NCI-H446 (cell line): ENCODE results near the gene EPB41L3.
"Not testable (repeated sequence)": the region's sequence is repeated elsewhere in the genome, so short reads cannot be mapped to it uniquely, and the experiment has no call there.

Experiments used
- DNase-seq, 2 experiments: peaks; one replicate each; lab custom pipeline; 2025; lab: John Stamatoyannopoulos, UW

EPB41L3 gene

DNA sequence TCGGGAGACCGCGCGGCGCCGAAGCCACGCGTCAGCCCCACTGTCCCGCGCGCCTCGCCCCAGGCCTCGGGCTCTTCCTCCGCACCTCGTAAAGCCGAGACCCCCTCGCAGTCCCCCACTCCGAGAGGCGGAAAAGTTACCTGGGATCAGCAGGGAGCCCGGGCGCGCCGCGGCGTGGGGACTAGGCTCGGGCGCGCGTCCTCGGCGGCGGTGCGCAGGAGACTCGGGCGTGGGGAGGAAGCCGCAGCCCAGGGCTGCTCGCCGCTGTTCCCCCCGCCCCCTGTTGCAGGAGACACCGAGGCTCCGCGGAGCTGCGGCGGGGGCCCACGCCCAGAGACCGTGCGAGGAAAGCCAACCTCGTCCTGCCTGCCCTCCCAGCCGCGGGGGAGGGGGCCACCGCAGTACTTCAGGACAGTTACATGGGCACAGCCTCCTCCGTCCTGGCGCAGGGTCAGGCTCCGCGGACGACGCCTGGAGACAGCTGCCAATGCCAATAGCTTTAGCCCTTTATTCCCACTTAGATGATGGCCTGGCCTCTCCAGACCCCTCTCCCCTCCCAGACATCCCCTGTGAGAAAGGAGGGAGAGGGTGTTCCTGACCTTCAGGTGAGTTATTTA, at the start of gene EPB41L3:
TSS of gene EPB41L3 (minus strand) at position 225 of the 617 bp plus-strand sequence. CDS start 54,814 bp downstream, outside the sequence.
- DNase-seq = no peak

DNA sequence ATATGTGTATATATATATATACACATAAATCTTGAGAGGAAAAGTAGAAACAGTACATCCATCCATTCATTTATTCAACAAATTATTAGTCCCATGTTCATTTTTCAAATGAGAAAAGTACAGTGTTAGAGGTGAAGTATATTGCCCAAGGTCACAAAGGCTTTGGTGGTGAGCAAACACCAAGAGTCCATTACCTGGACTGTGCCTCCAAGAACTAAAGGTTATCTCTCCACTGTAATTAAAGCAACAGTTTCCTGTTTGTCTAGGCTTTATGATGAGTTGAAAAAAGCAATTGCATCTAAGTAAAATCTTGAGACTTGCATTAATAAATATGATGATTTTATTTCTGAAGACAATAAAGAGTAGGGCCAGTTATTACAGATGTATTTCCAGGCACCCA, 44.7 kb upstream of the EPB41L3 start:
- no peak for DNase-seq

GRCh38 chr18:5585653-5586052, 41.9 kb upstream of the EPB41L3 start:
- no peak for DNase-seq

GRCh38 chr18:5584746-5585417, 41.1 kb upstream of the EPB41L3 start:
- DNase-seq = no peak

GRCh38 chr18:5582849-5583681, 39.3 kb upstream of the EPB41L3 start:
- DNase-seq = no peak

DNA sequence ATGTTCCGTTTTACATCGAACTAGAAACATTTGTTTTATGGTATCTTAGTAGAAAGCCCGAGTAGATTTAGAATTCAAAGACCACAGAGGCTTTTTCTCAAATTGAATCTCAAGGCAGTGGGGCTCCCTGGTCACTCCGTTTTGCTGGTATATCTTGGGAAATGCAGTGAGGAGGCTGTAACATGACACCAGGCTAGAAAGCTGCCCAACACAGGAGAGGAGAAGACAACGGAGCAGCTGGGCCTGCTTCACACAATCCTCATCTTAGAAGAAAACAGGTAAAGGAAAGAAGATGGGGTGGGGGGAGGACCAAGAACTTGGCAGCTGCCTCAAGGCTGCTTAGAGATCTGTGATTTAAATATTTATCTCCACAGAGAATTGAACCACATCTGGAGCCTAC, 38.3 kb upstream of the EPB41L3 start:
- DNase-seq = no peak

DNA sequence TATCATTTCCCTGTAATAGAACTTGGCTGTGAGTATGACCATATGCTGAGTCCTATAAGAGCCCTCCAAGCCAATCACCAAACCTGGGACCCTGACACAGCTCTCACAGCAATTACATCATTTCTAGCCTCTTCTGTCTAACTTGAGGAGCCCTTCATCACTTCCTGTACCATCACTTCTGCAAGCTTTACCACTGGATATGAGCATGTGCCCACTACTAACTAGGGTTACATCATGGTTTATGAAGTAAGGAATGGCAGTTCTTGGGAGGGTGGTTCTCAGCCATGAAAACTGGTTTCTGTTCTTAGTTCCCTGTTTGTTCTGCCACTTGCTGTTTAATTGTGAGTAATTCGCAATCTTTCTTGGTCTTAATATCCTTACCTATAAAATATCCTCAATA, 31.0 kb upstream of the EPB41L3 start:
- no peak for DNase-seq

DNA sequence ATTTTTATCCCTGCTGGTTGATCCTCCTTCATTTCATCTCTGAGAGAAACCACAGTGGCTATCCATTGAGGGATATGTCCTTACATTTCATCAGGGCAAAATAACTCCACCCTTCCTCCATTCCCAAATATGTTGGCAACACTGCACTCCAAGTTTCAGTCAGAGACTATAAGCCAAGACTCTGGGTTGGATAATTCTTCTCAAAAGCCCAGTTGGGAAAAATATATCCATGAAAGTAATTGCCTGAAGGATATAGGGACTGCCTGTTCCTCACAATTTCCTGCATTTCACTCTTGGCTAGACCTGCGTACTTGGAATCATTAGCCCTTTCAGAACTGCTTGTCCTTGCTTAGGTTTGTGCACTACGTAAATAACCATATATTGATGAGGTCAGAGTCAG, 27.9 kb upstream of the EPB41L3 start:
- DNase-seq = no peak

- not testable (repeated sequence) for DNase-seq
Measured at GRCh38 chr18:5570613-5571012, 26.8 kb upstream of the EPB41L3 start.

- DNase-seq = no peak
Measured at GRCh38 chr18:5568416-5568815, 24.6 kb upstream of the EPB41L3 start.

DNA sequence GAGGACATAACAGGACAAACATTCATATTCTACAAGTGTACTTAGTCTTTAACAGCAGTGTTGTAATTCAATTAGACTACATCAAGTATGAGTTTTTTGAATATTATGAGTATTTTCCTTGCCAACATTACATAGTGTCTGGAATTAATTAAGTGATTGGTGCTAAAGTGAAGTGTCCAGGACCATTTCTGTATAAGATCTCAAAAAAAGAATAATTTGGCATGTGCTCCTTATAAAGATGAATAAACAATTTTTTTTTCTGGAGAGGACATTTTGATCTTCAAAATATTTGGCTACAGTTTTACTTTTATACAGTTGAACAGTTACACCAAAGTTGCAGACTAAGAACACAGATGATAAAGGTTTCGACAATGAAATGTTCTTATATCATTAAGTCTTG, 15.1 kb upstream of the EPB41L3 start:
- DNase-seq = no peak

GRCh38 chr18:5556310-5556974, 12.6 kb upstream of the EPB41L3 start:
- no peak for DNase-seq

DNA sequence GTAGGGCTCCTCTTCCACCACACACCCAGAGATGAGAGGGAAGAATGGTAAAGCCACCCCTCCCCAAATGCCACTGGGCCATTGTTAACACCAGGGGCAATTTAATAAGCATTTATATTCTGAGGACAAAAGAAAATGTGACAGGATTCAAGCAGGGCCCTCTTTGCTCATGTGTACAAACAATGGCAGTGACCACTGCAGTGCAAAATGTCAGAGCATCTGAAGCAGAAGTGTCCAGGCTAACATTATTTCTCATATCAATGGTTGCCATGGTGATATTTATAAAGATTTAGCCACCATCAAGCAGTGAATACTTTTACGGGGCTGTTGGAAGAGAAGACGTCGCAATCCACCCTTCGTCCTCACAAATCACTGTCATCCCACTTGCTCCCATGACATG, 10.8 kb upstream of the EPB41L3 start:
- no peak for DNase-seq

DNA sequence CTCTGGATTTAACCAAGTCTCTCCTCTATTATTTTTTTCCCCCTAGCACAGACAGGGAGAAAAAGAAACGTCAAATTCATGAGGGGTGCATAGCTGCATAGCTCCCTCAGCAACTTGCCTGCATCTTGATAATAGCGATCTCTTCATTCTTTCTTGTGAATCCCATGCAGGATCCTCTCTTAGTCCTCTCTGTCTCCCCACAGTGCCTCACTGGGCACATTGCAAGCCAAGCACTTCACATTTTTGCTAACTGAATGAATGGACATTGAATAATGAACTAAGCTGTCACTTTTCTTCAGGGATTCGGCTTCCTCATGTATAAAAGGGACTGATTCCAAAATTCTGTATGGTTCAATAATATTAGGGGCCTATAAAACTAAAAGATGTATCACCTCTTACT, 2.9 kb upstream of the EPB41L3 start:
- no peak for DNase-seq

- no peak for DNase-seq
Measured at GRCh38 chr18:5543036-5543680, 639 bp downstream of the EPB41L3 start.

GRCh38 chr18:5542515-5543035, 1.2 kb downstream of the EPB41L3 start:
- DNase-seq = no peak

- no peak for DNase-seq
Measured at GRCh38 chr18:5541644-5542043, 2.2 kb downstream of the EPB41L3 start.

DNA sequence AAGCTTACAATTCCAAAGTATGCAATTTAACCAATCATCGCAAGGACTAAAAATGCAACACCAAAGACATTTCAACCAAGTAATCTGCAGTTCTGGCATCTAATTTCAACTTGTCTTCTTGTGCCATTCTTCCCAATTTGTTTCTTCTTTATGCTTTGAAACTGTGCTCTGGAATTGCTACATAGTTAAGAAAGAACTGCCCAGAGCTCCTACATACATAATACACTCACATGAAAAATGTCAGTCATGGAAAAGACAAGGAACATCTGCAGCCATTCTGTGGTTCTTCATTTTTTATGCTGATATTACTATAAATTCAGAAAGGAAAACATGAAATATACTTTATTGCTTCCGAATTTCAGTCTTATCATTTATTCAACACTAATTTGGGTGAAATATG, 4.4 kb downstream of the EPB41L3 start:
- DNase-seq = no peak

GRCh38 chr18:5538544-5538943, 5.3 kb downstream of the EPB41L3 start:
- no peak for DNase-seq

GRCh38 chr18:5537860-5538259, 5.9 kb downstream of the EPB41L3 start:
- DNase-seq = no peak

- no peak for DNase-seq
Measured at GRCh38 chr18:5534845-5535244, 9.0 kb downstream of the EPB41L3 start.

GRCh38 chr18:5532066-5532465, 11.7 kb downstream of the EPB41L3 start:
- DNase-seq = no peak
